ENCODE results near the gene MALRD1.

MALRD1 gene

GRCh38 chr10:19317952-19318351, 269.4 kb downstream of the MALRD1 start:
- no peak for DNase-seq (ENCODE audit: low read depth)
- H3K4me3 ChIP-seq (ENCODE audit: low read depth, low read length) = no peak overlapping the region
- no peak for TF ChIP-seq CTCF (IDR thresholded peaks at IDR 0.05; ENCODE audit: insufficient read depth, low read depth, low read length, missing control alignments)

GRCh38 chr10:19325581-19325980, 277.0 kb downstream of the MALRD1 start:
- no peak for TF ChIP-seq CTCF (IDR thresholded peaks at IDR 0.05; ENCODE audit: insufficient read depth, low read depth, low read length, missing control alignments)
- no peak overlapping the region for H3K4me3 ChIP-seq (ENCODE audit: low read depth, low read length)
- no peak for DNase-seq (ENCODE audit: low read depth)

- no peak overlapping the region for H3K4me3 ChIP-seq (ENCODE audit: low read depth, low read length)
- no peak for DNase-seq (ENCODE audit: low read depth)
- TF ChIP-seq CTCF (IDR thresholded peaks at IDR 0.05; ENCODE audit: insufficient read depth, low read depth, low read length, missing control alignments) = no peak
These were observed 280.0 kb downstream of the MALRD1 start for GRCh38 chr10:19328582-19328981.

GRCh38 chr10:19329475-19329874, 280.9 kb downstream of the MALRD1 start:
- H3K4me3 ChIP-seq (ENCODE audit: low read depth, low read length) = no peak overlapping the region
- DNase-seq (ENCODE audit: low read depth) = no peak
- no peak for TF ChIP-seq CTCF (IDR thresholded peaks at IDR 0.05; ENCODE audit: insufficient read depth, low read depth, low read length, missing control alignments)

- no peak overlapping the region for H3K4me3 ChIP-seq (ENCODE audit: low read depth, low read length)
- DNase-seq (ENCODE audit: low read depth) = no peak
- no peak for TF ChIP-seq CTCF (IDR thresholded peaks at IDR 0.05; ENCODE audit: insufficient read depth, low read depth, low read length, missing control alignments)
These were observed 283.7 kb downstream of the MALRD1 start for GRCh38 chr10:19332304-19332703.

GRCh38 chr10:19333631-19334030, 285.0 kb downstream of the MALRD1 start:
- no peak overlapping the region for H3K4me3 ChIP-seq (ENCODE audit: low read depth, low read length)
- no peak for DNase-seq (ENCODE audit: low read depth)
- no peak for TF ChIP-seq CTCF (IDR thresholded peaks at IDR 0.05; ENCODE audit: insufficient read depth, low read depth, low read length, missing control alignments)

- no peak for TF ChIP-seq CTCF (IDR thresholded peaks at IDR 0.05; ENCODE audit: insufficient read depth, low read depth, low read length, missing control alignments)
- DNase-seq (ENCODE audit: low read depth) = no peak
- no peak overlapping the region for H3K4me3 ChIP-seq (ENCODE audit: low read depth, low read length)
These were observed 299.0 kb downstream of the MALRD1 start for GRCh38 chr10:19347621-19348020.

Measured in GM12865 (cell line).